NOMO-1 treated with DMSO at 0.1 percent for 48 hours (cell line): ENCODE results near the gene ZNF444.
"Not testable (repeated sequence)": the region's sequence is repeated elsewhere in the genome, so short reads cannot be mapped to it uniquely, and the experiment has no call there.

Experiments
- DNase-seq: peaks from one replicate; lab custom pipeline; 2025; ENCODE audit not compliant: unreplicated experiment; lab: John Stamatoyannopoulos, UW

Gene ZNF444

GRCh38 chr19:56140583-56141416 lies at the start of gene ZNF444:
Gene ZNF444, plus strand, starts transcription at chr19:56141287. Its CDS starts 5,625 bp downstream, at chr19:56146912.
- DNase-seq, result peak; percentile 100

GRCh38 chr19:56091751-56092546 lies 49.1 kb upstream of the ZNF444 start:
- no peak for DNase-seq

- no peak for DNase-seq
Observed at GRCh38 chr19:56092685-56093631, 48.1 kb upstream of the ZNF444 start.

- no peak for DNase-seq
Observed at GRCh38 chr19:56094449-56094848, 46.6 kb upstream of the ZNF444 start.

- DNase-seq, result no peak
Observed at GRCh38 chr19:56096665-56097064, 44.4 kb upstream of the ZNF444 start.

GRCh38 chr19:56097306-56097705 lies 43.8 kb upstream of the ZNF444 start:
- DNase-seq, result no peak

- no peak for DNase-seq
Observed at GRCh38 chr19:56097776-56098175, 43.3 kb upstream of the ZNF444 start.

GRCh38 chr19:56098237-56098636 lies 42.9 kb upstream of the ZNF444 start:
- DNase-seq, result not testable (repeated sequence)

- DNase-seq, result no peak
Observed at GRCh38 chr19:56098731-56099568, 42.1 kb upstream of the ZNF444 start.

- DNase-seq, result no peak
Observed at GRCh38 chr19:56099638-56100539, 41.2 kb upstream of the ZNF444 start.

GRCh38 chr19:56101095-56101494 lies 40.0 kb upstream of the ZNF444 start:
- DNase-seq, result no peak

GRCh38 chr19:56101746-56102535 lies 39.1 kb upstream of the ZNF444 start:
- DNase-seq, result no peak

- DNase-seq, result no peak
Observed at GRCh38 chr19:56103027-56103614, 38.0 kb upstream of the ZNF444 start.

- no peak for DNase-seq
Observed at GRCh38 chr19:56104423-56104822, 36.7 kb upstream of the ZNF444 start.

GRCh38 chr19:56105090-56105701 lies 35.9 kb upstream of the ZNF444 start:
- no peak for DNase-seq

- not testable (repeated sequence) for DNase-seq
Observed at GRCh38 chr19:56105831-56106396, 35.2 kb upstream of the ZNF444 start.

GRCh38 chr19:56106397-56106849 lies 34.7 kb upstream of the ZNF444 start:
- no peak for DNase-seq
